LoVo (cell line): ENCODE results near the gene ACVR2B.

Experiments
- DNase-seq: peaks from one replicate; pipeline ENCODE4 v3.0.0-alpha.2; 2016; ENCODE audit warnings: low spot score

Gene ACVR2B

GRCh38 chr3:38488949-38489348 lies 35.3 kb downstream of the ACVR2B start:
- DNase-seq = no peak

GRCh38 chr3:38489766-38490165 lies 36.1 kb downstream of the ACVR2B start:
- DNase-seq = no peak

GRCh38 chr3:38490281-38491030 lies 36.8 kb downstream of the ACVR2B start:
- DNase-seq = no peak

DNA sequence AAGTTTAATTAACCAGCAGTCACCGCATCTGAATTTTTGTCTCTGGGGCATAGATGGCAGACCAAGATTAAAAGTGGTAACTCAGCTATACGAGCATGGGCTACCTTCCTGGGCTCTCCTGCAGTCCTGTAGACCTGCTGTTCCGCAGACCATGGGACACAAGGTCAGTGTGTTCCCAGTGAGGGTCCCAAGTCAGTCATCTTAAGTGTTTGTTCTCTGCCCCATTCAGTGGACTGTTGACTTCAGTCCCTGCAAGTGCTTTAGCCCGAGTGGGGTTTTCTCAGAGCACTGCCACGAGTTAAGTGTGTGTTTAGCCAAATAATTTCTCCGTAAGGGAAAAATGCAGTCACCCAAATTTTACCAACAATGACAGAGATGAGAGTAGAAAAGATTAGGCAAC lies 37.5 kb downstream of the ACVR2B start:
- DNase-seq = no peak

- DNase-seq = no peak
Measured at GRCh38 chr3:38493031-38493430, 39.3 kb downstream of the ACVR2B start.

- DNase-seq = peak; percentile 94
Measured at GRCh38 chr3:38496131-38496910, 42.6 kb downstream of the ACVR2B start, which contains the start of gene EXOG. EXOG (plus strand) TSS chr3:38496340; CDS start chr3:38496368, 28 bp downstream.

DNA sequence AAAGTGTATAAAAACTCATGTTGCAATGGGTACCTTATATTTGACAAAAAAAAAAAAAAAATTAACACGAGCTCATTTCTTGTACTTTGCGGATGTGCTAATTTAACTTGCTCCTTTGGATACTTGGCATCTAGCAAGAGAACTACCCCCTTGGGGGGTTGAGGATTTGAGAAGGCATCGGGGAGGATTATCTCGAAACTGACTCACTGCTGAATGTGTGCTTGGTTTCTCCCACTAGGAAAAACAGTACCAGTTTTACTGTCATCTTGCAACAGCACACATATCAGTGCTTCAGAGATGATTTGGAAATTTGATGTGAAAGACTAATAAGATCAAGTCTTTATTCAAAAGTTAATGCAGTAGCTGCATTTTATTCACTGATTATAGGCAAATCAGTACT lies 43.3 kb downstream of the ACVR2B start:
- DNase-seq = no peak

DNA sequence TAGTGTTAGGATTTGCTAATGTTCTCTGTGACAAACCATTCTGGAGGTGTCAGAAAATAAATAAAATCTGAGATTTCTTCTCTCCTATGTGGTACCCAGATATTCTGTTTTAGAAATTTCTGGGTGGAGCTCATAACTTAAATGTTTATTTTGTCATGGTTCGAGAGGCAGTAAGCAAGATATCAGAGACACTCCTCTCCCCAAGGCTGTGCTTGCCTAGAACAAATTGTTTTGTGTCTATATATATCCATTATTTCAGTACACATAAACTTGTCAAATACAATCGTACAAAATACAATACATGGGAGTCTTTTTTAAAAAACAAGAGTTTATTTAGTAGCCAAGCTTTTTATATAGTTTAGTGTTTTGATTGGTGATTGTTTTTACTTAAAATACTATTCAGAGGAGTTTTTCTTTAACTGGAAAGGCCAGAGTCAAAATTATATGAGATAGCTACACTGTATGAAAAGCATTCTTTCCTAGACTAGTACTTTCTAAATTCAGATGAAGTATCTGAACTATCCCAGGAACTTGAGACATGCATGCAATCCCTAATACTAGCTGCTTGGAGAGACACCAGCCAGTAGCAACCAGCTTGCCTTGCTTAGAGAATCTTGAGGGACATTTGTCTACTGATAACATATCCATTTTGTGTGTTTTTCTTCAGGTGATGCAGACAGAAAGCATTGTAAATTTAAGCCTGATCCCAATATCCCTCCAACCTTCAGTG lies 47.2 kb downstream of the ACVR2B start:
- DNase-seq = no peak

DNA sequence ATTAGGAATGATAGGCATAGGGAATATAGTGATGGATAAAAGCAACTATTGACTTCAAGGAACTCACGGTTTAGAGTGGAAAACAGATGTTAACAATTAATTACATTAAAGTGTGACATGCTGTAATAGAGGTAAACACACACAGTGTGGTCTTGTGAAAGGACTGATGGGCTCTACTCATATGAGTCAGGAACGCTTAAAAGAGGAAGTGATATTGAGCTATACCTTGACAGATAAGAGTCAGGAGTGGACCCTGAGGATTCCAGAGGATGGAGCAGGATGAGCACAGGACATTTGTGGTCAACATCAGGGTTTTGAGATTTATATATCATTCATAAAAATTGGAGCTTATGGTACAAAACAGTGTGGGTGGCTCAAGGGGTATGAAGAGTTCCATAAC lies 53.4 kb downstream of the ACVR2B start:
- DNase-seq = no peak

DNA sequence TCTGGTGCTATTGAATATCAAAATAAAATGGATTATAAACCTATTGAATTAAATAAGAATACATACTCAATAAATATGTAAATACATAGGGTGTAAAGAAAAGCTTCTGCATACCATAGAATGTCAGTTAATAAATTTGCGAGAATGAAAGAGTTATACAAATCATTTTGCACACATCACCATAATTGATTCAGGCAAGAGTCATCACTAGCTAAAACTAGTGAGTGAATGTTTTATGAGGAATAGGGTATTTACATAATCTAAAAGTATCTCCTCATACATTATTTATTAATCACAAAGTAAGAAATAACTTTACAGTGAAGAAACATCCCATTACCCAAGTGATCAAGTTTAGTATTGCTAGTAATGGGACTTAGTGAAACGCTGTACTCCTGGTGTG lies 56.0 kb downstream of the ACVR2B start:
- no peak for DNase-seq

DNA sequence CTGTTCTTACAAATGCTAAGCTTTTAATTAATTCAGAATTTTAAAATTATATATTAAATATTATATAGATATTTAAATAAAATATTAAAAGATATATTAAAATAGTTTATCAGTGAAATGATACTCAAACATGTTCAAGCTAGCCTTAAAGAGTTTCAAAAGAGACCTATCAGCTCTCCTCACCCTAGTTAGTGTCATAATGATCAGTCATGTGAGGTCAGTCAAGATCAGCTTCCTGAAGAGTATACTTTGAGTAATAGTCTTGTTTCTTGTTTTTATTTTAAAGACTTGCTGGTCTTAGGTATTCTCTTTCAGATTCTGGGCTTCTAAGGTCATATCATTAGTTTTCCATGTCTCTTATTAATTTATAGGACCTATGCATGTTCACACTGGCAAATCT lies 56.9 kb downstream of the ACVR2B start:
- DNase-seq = no peak

DNA sequence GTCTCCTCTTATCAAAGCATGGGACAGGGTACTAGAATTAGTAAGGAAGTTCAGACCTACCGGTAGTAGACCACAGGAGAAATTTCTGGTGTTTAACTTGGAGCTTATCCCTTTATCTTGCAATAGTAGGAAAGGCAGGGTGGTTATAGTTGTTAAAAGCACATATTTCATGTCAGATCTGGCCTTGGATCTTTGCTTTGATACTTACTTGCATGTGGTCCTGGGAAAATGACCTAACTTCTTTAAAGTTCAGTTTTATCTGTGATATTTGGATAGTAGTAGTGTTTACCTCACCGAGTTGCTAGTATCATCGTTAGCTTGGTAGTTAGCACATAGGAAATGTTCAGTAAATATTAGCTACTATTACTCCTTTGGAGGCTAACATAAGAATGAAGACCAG lies 57.9 kb downstream of the ACVR2B start:
- no peak for DNase-seq

DNA sequence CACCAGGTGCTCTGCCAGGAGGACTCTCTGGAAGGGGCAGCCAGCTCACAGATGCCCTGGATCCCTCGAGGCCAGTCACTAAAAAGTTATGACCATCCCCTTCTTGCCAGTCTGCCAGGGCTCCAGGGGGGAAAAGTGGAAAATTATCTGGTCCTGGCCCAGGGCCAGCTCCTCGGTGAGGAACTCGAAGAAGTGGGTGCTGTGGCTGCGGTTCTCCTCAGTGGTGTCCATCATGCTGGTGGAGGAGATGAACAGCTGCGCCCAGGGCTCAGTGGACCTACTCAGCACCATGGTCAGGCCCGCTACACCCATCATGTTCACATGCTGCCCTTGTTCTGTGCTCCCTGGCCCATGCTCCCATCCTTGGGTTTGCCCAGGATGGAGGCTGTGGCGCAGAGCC lies 61.7 kb downstream of the ACVR2B start:
- DNase-seq = no peak

DNA sequence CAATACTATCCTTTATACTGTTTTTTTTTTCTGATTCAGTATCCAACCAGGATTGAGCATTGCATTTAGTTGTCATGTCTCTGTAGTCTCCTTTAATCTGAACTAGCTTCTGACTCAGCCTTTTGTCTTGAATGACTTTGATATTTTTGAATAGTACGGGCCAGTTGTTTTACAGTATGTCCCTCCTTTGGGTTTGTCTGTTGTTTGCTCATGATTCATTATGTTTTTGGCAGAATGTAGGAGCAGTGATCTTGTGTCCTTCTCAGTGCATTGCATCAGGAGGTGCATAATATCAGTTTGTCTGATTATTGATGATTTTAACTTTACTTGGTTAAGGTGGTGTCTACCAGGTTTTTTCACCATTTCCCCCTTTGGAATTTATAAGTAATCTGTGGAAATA lies 63.0 kb downstream of the ACVR2B start:
- no peak for DNase-seq

GRCh38 chr3:38519000-38519399 lies 65.3 kb downstream of the ACVR2B start:
- no peak for DNase-seq

DNA sequence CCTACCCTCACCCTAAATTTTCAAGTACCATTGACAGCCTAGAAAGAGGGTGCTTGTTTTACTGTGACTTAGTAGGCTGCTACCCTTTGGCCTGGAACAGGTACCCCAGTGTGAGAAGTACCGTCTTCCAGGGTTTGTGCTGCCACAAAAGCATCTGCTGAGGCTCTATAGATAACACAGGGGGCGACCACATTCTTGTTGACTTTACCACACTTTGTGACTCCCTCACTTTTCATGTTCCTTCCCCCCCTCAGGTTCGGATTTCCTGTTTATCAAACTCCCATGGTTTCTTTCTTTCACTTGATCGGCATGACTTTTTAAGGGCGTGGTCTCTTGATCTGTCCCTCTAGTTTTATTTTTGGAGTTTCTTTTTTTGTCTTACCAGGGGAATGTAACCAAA lies 66.0 kb downstream of the ACVR2B start:
- no peak for DNase-seq

GRCh38 chr3:38521391-38521987 lies 67.8 kb downstream of the ACVR2B start:
- DNase-seq = peak; percentile 64

DNA sequence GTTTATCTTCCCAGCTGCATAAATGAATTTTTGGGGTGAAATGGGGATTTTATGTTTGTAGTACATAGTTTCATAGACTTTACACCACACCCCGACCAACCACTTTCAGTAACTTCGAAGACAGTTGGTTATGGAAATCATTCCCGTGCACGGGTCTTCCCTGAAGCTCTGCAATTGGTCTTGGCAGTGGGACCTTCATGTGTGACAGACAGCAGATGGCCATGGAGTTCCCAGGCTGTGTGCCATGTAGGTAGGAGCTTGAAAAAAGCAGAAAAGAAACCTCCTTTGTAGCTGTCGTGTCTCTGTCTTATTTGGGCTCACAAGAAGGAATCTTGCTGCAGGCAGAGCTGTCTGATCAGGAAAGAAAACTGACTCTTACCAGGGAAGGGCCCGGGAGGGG lies 68.3 kb downstream of the ACVR2B start:
- no peak for DNase-seq

DNA sequence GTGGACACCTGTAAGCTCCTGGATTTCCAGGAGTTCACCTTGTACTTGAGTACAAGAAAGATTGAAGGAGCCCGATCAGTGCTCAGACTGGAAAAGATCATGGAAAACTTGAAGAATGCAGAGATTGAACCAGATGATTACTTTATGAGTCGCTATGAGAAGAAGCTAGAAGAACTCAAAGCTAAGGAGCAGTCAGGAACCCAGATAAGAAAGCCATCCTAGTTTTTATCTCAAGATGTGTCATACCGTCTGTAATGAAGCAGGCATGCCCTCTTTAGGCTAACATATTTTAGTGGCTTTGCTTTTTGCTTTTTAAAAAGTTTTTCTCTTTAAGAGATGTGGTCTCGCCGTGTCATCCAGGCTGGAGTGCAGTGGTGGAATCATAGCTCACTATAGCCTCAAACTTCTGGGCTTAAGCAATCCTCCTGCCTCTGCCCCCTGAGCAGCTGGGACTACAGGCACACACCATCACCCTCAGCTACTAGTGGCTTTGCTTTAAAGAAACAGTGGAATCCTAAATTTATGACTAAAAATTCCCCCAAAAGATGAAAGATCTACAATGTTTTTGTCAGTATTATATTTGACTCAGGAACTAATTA lies 70.5 kb downstream of the ACVR2B start:
- no peak for DNase-seq

- no peak for DNase-seq
Measured at GRCh38 chr3:38526792-38527191, 73.1 kb downstream of the ACVR2B start.

DNA sequence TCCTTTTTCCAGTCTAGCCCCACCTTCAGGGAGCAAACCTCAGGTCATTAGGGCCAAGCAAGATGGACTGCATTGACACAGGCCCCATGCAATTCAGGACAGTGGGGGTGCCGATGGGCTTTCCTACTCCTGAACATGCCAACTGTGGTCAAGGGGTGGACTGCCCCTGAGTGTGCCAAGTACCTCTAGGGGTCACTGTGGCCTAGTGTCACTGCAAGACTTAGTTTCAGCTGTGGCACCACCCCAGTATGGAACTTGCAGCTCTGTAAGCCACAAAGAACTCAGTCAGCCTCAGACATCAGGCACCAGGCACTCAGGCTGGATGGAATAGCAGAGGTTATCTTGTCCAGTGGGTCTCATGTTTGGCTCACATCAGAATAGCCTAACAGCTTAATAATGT lies 74.8 kb downstream of the ACVR2B start:
- no peak for DNase-seq

GRCh38 chr3:38532529-38532928 lies 78.8 kb downstream of the ACVR2B start:
- no peak for DNase-seq
